Bronchial epithelial cell (primary cell): ENCODE data around the gene RABGAP1L. TPM values are rescaled to one million over a fixed set of nuclear protein-coding genes. Genes with fewer than 3 reads are reported as not detected.

ENCODE experiments used
- DNase-seq: peaks from one replicate; pipeline ENCODE4 v3.0.0-alpha.2; 2010; ENCODE audit warnings: low read depth
- FAIRE-seq: peaks from 2 replicates; lab custom pipeline; 2011; peaks lifted over from hg19 to GRCh38; lab: Jason Lieb, UNC
- H3K27me3 ChIP-seq: 2 replicates; pipeline ENCODE4 v1.5.1; 2011; ENCODE audit warnings: low read length; ENCODE audit not compliant: control insufficient read depth, insufficient read depth
- H3K36me3 ChIP-seq: 2 replicates; pipeline ENCODE4 v1.5.1; 2011; ENCODE audit warnings: low read length; ENCODE audit not compliant: control insufficient read depth, insufficient read depth
- H3K4me3 ChIP-seq: 2 replicates; pipeline ENCODE4 v1.5.1; 2011; ENCODE audit warnings: mild to moderate bottlenecking, low read depth, low read length, control low read depth
- CTCF ChIP-seq: IDR thresholded peaks from 2 replicates; pipeline ENCODE4 v1.5.1; 2011; ENCODE audit warnings: mild to moderate bottlenecking, moderate library complexity, low read length, control low read depth, inconsistent platforms; ENCODE audit not compliant: insufficient read depth, severe bottlenecking
- total RNA-seq: library from RNA; depleted of rRNA; stranded (reverse); fragments of >200 nt; gene quantifications from 2 replicates; pipeline ENCODE4 v1.2.1, GENCODE V29; 2014

Gene RABGAP1L
- total RNA-seq, 1 donor from 2014 or later = 37.4 TPM

GRCh38 chr1:174928541-174928940 is 769.2 kb downstream of the RABGAP1L start:
- TF ChIP-seq CTCF = no peak
- no peak overlapping the region for H3K4me3 ChIP-seq
- FAIRE-seq (no peak), DNase-seq (no peak)
- H3K36me3 ChIP-seq = no peaks in the 10 kb centered on the region
- no peaks in the 10 kb centered on the region for H3K27me3 ChIP-seq

- no peak for FAIRE-seq
- no peak overlapping the region for H3K4me3 ChIP-seq
- no peak for TF ChIP-seq CTCF
These were observed 771.9 kb downstream of the RABGAP1L start for GRCh38 chr1:174931214-174931613.

GRCh38 chr1:174932587-174932986 is 773.3 kb downstream of the RABGAP1L start:
- TF ChIP-seq CTCF = no peak
- Histone ChIP-seq H3K27me3 (no peaks in the 10 kb centered on the region), H3K4me3 (no peak overlapping the region), H3K36me3 (no peaks in the 10 kb centered on the region)
- FAIRE-seq (no peak), DNase-seq (no peak)

More at GRCh38 chr1:174931214-174931613, 771.9 kb downstream of the RABGAP1L start:
- H3K36me3 ChIP-seq = no peaks in the 10 kb centered on the region
- no peaks in the 10 kb centered on the region for H3K27me3 ChIP-seq
- DNase-seq = no peak

GRCh38 chr1:174935961-174936727 is 776.8 kb downstream of the RABGAP1L start:
- no peak for FAIRE-seq
- no peak for DNase-seq
- Histone ChIP-seq H3K4me3 (no peak overlapping the region), H3K27me3 (no peaks in the 10 kb centered on the region), H3K36me3 (no peaks in the 10 kb centered on the region)
- no peak for TF ChIP-seq CTCF

GRCh38 chr1:174938281-174939007 is 779.1 kb downstream of the RABGAP1L start:
- no peak for TF ChIP-seq CTCF
- DNase-seq (no peak), FAIRE-seq (no peak)
- Histone ChIP-seq H3K27me3 (no peaks in the 10 kb centered on the region), H3K4me3 (no peak overlapping the region), H3K36me3 (no peaks in the 10 kb centered on the region)
